CD4-positive, CD25-positive, alpha-beta regulatory T cell (primary cell): ENCODE data around the gene SEMA6D. TPM values are rescaled to one million over a fixed set of nuclear protein-coding genes. Genes with fewer than 3 reads are reported as not detected.
A peak's percentile ranks its signal among the peaks of the same experiment; 100 is the strongest.
"Not testable (repeated sequence)": the region's sequence is repeated elsewhere in the genome, so short reads cannot be mapped to it uniquely, and the experiment has no call there.

Source experiments
- ATAC-seq, 2 donors: fragments of 150-1000 bp; cut with Tn5 transposase; one replicate each; pipeline ENCODE4 v1.10.0; 2021; ENCODE audit warnings: low read depth in 2 of 2, moderate number of reproducible peaks in 2 of 2, moderate library complexity in 1 of 2
- DNase-seq, 3 donors: peaks; one replicate each; pipeline versions ENCODE4 v3.0.0 to v3.0.0-alpha.2; 2012 to 2022; ENCODE audit warnings: mixed read lengths in 1 of 3
- H3K27ac ChIP-seq: one replicate; pipeline ENCODE4 v1.7.0; 2013; ENCODE audit warnings: mild to moderate bottlenecking, low read length; ENCODE audit not compliant: insufficient read depth, poor library complexity, severe bottlenecking
- H3K27me3 ChIP-seq: one replicate; pipeline ENCODE4 v1.7.0; 2013; ENCODE audit warnings: low read length; ENCODE audit not compliant: control insufficient read depth, insufficient read depth
- H3K36me3 ChIP-seq: one replicate; pipeline ENCODE4 v1.7.0; 2013; ENCODE audit warnings: mild to moderate bottlenecking, low read length, moderate library complexity; ENCODE audit not compliant: control insufficient read depth, insufficient read depth
- H3K4me1 ChIP-seq: 2 replicates; pipeline ENCODE4 v1.7.0; 2013; ENCODE audit warnings: mild to moderate bottlenecking, low read length; ENCODE audit not compliant: insufficient read depth, control insufficient read depth, poor library complexity, severe bottlenecking
- H3K4me3 ChIP-seq: one replicate; pipeline ENCODE4 v1.7.0; 2013; ENCODE audit warnings: low read depth, mild to moderate bottlenecking, low read length, moderate library complexity
- H3K9me3 ChIP-seq, 2 experiments: 1 replicate in 1 of 2; 2 replicates in 1 of 2; pipeline ENCODE4 v1.7.0; 2013; ENCODE audit warnings: low read length in 2 of 2, mild to moderate bottlenecking in 1 of 2, moderate library complexity in 1 of 2; ENCODE audit not compliant: control insufficient read depth in 2 of 2
- H3K27ac Mint-ChIP-seq, 3 donors: one replicate each; pipeline ENCODE4 v1.8.0; 2020 to 2022; ENCODE audit warnings: mild to moderate bottlenecking in 3 of 3, mixed read lengths in 3 of 3, moderate library complexity in 2 of 3
- H3K27me3 Mint-ChIP-seq: one replicate; pipeline ENCODE4 v1.8.0; 2022; ENCODE audit warnings: mild to moderate bottlenecking, mixed read lengths
- H3K36me3 Mint-ChIP-seq: one replicate; pipeline ENCODE4 v1.8.0; 2020; ENCODE audit warnings: mixed read lengths
- H3K4me1 Mint-ChIP-seq, 4 donors: one replicate each; pipeline ENCODE4 v1.8.0; 2020 to 2022; ENCODE audit warnings: mixed read lengths in 4 of 4, mild to moderate bottlenecking in 1 of 4
- H3K4me3 Mint-ChIP-seq, 4 donors: one replicate each; pipeline ENCODE4 v1.8.0; 2020 to 2022; ENCODE audit warnings: mild to moderate bottlenecking in 4 of 4, mixed read lengths in 4 of 4, moderate library complexity in 3 of 4
- H3K9me3 Mint-ChIP-seq, 7 donors: one replicate each; pipeline ENCODE4 v1.8.0; 2020 to 2022; ENCODE audit warnings: mixed read lengths in 7 of 7, mild to moderate bottlenecking in 3 of 7, moderate library complexity in 2 of 7
- polyA plus RNA-seq, 4 donors: library from polyadenylated mRNA; unstranded; fragments of 300-500 nt; fragmentation: Illumina TruSeq; gene quantifications; one replicate each; pipeline ENCODE4 v1.2.3, GENCODE V29; 2021
- total RNA-seq: library from RNA; stranded (reverse); gene quantifications from one replicate; pipeline ENCODE4 v1.2.3, GENCODE V29; 2022

Gene SEMA6D
- total and polyA plus RNA-seq, 5 donors from 2014 or later, result not detected

DNA sequence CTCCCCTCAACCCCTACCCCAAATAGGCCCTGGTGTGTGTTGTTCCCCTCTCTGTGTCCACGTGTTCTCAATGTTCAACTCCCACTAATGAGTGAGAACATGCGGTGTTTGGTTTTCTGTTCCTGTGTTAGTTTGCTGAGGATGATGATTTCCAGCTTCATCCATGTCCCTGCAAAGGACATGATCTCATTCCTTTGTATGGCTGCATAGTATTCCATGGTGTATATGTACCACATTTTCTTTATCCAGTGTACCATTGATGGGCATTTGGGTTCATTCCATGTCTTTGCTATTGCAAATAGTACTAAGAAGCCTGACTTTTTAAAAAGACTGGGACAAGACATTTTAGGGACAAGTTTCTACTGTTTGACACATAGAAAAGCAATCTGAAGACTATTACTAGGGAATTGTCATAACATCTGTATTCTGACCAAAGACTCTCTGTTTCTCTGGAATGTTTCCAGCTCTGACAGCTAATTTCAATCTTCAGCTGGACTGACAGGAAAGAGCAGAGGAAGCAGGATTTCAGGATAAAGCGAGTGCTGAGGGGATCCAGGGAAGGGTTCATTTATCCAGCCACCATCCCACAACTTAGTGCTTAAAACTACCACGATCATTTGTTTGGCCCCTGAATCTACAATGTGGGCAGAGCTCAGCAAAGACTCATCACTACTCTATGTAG, 21.0 kb downstream of the SEMA6D start:
- DNase-seq, H3K36me3 ChIP-seq, H3K4me1 ChIP-seq, H3K36me3 Mint-ChIP-seq, H3K9me3 Mint-ChIP-seq, H3K27me3 ChIP-seq, H3K9me3 ChIP-seq, ATAC-seq, H3K4me1 Mint-ChIP-seq, H3K4me3 Mint-ChIP-seq, H3K27ac ChIP-seq, H3K4me3 ChIP-seq, H3K27me3 Mint-ChIP-seq: not testable (repeated sequence)
- peak overlapping the region in 1 of 3 donors; percentile 5 for H3K27ac Mint-ChIP-seq

DNA sequence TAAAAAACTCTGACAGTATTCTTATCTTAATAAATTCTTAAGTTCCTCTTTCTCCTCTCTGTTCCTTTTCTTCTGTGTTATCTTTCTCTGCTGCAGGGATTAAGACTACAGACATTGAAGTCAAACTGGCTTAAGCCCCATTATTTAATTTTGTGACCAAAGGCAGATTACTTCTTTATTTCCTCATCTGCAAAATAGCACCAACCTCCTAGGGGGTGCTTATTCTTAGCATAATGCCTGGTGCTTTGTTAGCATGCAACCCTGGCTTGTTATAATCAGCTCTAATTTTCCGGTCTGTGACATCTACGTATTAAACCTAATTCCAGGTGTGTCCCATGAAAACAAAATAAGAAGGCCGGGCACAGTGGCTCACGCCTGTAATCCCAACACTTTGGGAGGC, 23.8 kb downstream of the SEMA6D start:
- H3K4me3 Mint-ChIP-seq, result no peak overlapping the region
- no peaks in the 10 kb centered on the region for H3K4me1 Mint-ChIP-seq

DNA sequence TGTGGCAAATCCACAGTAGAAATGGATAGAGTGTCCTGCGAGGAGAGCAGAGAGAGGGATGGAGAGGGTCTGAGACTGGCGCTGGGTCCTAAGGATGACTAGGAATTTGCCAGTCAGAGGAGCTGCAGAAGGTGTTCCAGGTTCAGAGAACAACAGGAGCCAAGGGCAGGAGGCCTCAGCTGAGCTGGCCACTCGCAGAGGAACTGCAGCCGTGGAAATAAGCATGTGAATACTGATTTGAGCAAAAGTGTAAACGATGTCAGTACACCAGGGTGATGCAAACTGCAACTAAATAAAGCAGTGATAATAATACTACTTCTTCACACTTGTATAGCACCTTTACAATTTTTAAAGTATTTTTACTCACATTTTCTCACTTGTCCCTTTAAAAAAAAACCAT, 24.6 kb downstream of the SEMA6D start:
- H3K27ac Mint-ChIP-seq, result no peak overlapping the region
- peaks cover 1% of the 10 kb centered on the region for H3K27me3 Mint-ChIP-seq

More for the DNA sequence above, 23.8 kb downstream of the SEMA6D start:
- DNase-seq (no peak), ATAC-seq (no peak)
- H3K27me3 Mint-ChIP-seq, result peaks cover 5% of the 10 kb centered on the region
- Histone ChIP-seq H3K27me3 (no peaks in the 10 kb centered on the region), H3K36me3 (no peaks in the 10 kb centered on the region), H3K27ac (no peak overlapping the region), H3K9me3 (no peaks in the 10 kb centered on the region), H3K4me1 (no peaks in the 10 kb centered on the region), H3K4me3 (no peak overlapping the region)
- no peaks in the 10 kb centered on the region for H3K36me3 Mint-ChIP-seq
- peaks cover 0 to 4% (median 0%) of the 10 kb centered on the region in 7 donors for H3K9me3 Mint-ChIP-seq
- no peak overlapping the region for H3K27ac Mint-ChIP-seq

DNA sequence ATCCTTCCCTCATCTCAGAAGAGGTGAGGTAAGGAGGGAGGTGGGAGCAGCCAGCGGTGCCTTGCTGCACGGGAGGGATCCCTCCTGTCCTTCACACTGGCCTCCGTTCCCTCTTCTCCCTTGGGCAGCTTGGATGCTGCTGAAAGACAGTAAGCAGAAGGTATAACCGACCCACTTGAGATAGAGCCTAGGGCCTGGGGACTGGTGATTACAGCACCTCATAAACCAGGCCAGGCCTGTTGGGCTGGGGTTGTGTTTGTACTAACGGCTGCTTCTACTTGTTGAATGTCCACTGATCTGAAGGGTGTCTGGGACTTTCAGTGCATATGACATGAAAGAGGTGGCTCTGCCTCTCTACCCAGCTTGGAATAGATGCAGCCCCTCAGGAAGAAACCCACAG, 25.0 kb downstream of the SEMA6D start:
- H3K4me1 Mint-ChIP-seq, result no peaks in the 10 kb centered on the region
- ATAC-seq (no peak), DNase-seq (no peak)
- H3K4me1 ChIP-seq, result no peaks in the 10 kb centered on the region
- H3K9me3 Mint-ChIP-seq, result peaks cover 0 to 4% (median 0%) of the 10 kb centered on the region in 7 donors
- no peaks in the 10 kb centered on the region for H3K9me3 ChIP-seq
- H3K27ac Mint-ChIP-seq, result no peak overlapping the region
- H3K36me3 ChIP-seq, result no peaks in the 10 kb centered on the region
- H3K4me3 ChIP-seq, result no peak overlapping the region
- no peak overlapping the region for H3K4me3 Mint-ChIP-seq
- no peak overlapping the region for H3K27ac ChIP-seq
- H3K27me3 ChIP-seq, result no peaks in the 10 kb centered on the region
- no peaks in the 10 kb centered on the region for H3K27me3 Mint-ChIP-seq
- H3K36me3 Mint-ChIP-seq, result no peaks in the 10 kb centered on the region

More for the DNA sequence above, 24.6 kb downstream of the SEMA6D start:
- Histone ChIP-seq H3K27ac (no peak overlapping the region), H3K4me3 (no peak overlapping the region), H3K4me1 (no peaks in the 10 kb centered on the region), H3K9me3 (no peaks in the 10 kb centered on the region), H3K36me3 (no peaks in the 10 kb centered on the region), H3K27me3 (no peaks in the 10 kb centered on the region)
- Mint-ChIP-seq H3K4me3 (no peak overlapping the region), H3K36me3 (no peaks in the 10 kb centered on the region), H3K9me3 (peaks cover 0 to 4% (median 0%) of the 10 kb centered on the region in 7 donors), H3K4me1 (no peaks in the 10 kb centered on the region)
- ATAC-seq (no peak), DNase-seq (no peak)

DNA sequence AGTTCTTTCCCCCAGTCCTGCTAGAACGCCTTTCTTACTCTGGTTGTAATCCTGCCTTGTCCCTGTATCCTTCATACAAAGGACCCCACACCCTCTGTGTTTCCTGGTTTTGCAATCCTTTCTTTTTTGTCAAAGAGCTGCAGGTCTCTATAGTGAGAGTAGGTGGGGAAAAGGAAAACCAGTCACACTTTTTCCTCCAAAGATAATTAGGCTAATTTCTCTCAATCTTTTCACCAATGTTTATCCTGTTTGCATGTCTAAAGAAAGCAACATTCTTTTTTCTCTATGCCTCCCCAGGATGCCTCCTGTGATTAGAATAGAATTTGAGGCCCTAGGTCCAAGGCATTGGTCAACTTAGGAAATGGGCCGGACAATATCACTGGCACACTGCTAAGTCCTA, 25.4 kb downstream of the SEMA6D start:
- Histone ChIP-seq H3K36me3 (no peaks in the 10 kb centered on the region), H3K27me3 (no peaks in the 10 kb centered on the region), H3K27ac (no peak overlapping the region), H3K4me3 (no peak overlapping the region), H3K4me1 (no peaks in the 10 kb centered on the region), H3K9me3 (no peaks in the 10 kb centered on the region)
- Mint-ChIP-seq H3K4me3 (no peak overlapping the region), H3K27me3 (no peaks in the 10 kb centered on the region), H3K36me3 (no peaks in the 10 kb centered on the region), H3K27ac (no peak overlapping the region), H3K4me1 (no peaks in the 10 kb centered on the region), H3K9me3 (peaks cover 0 to 4% (median 0%) of the 10 kb centered on the region in 7 donors)
- ATAC-seq, result no peak
- DNase-seq, result no peak

DNA sequence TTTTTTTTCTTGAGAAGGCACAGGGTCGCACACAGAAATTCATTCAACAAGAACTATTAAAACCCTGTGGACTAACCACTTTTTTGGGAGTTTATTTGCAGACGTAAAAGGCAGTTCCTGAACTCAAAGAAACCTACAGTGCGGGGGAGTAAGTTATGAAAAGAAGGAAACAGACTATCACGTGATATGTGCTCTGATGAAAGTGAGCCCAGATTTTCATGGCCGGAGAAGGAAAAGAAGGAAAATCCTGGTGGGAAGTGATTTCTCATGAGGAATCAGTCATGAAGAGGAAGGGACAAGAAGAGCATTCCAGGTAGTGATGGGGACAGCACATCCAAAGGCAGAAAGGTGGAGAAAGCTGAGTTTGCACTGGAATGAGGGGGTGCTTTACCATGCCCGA, 26.1 kb downstream of the SEMA6D start:
- Histone ChIP-seq H3K27me3 (no peaks in the 10 kb centered on the region), H3K4me1 (no peaks in the 10 kb centered on the region), H3K9me3 (no peaks in the 10 kb centered on the region), H3K36me3 (no peaks in the 10 kb centered on the region), H3K4me3 (no peak overlapping the region), H3K27ac (no peak overlapping the region)
- ATAC-seq (no peak), DNase-seq (no peak)
- Mint-ChIP-seq H3K4me1 (no peaks in the 10 kb centered on the region), H3K27me3 (no peaks in the 10 kb centered on the region), H3K9me3 (peaks cover 0 to 2% (median 0%) of the 10 kb centered on the region in 7 donors), H3K36me3 (no peaks in the 10 kb centered on the region), H3K4me3 (no peak overlapping the region), H3K27ac (no peak overlapping the region)

DNA sequence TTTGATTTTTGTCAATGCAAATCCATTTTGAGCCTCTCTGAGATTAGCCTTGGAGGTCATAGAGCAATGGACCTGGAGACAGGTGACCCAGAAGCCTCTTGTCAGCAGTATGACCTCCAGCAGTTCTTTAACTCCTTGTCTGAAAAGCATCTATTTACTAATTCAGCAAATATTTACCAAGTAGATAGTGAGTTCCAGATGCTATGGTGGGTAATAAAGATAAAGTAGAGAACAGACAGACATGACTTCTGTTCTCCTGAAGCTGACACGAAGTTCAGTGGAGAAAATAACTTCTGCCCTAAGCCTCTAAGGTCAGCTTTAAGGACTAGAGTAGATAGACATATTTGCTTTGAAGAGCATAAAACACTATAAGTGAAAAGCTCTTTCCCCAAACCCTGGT, 26.6 kb downstream of the SEMA6D start:
- no peak overlapping the region for H3K27ac Mint-ChIP-seq
- no peaks in the 10 kb centered on the region for H3K27me3 Mint-ChIP-seq
- no peaks in the 10 kb centered on the region for H3K4me1 Mint-ChIP-seq
- peaks cover 0 to 2% (median 0%) of the 10 kb centered on the region in 7 donors for H3K9me3 Mint-ChIP-seq
- ATAC-seq, result no peak
- no peak for DNase-seq
- no peaks in the 10 kb centered on the region for H3K4me1 ChIP-seq
- no peaks in the 10 kb centered on the region for H3K27me3 ChIP-seq
- no peak overlapping the region for H3K27ac ChIP-seq
- H3K4me3 ChIP-seq, result no peak overlapping the region
- no peaks in the 10 kb centered on the region for H3K36me3 ChIP-seq
- H3K4me3 Mint-ChIP-seq, result no peak overlapping the region
- H3K36me3 Mint-ChIP-seq, result no peaks in the 10 kb centered on the region
- H3K9me3 ChIP-seq, result no peaks in the 10 kb centered on the region

DNA sequence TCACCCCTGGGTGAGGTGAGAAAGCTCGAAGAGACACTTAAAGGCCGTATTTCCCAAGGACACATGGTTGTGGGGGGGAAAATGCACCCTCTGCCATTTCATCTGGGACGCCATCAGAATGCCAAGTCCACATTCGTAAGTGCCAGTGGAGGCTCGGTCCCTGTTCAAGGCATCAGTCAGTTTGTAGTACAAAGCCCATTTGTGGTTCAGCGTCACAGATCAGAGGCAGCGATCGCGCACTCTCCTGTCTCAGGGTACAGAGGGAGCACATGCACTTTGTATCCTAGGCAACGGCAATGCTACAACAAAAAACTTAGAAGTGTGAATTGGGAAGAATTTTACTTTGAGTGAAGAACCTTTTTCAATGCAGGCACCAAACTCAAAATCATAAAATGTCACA, 27.2 kb downstream of the SEMA6D start:
- Mint-ChIP-seq H3K36me3 (no peaks in the 10 kb centered on the region), H3K4me1 (no peaks in the 10 kb centered on the region), H3K9me3 (peaks cover 0 to 2% (median 0%) of the 10 kb centered on the region in 7 donors), H3K27ac (no peak overlapping the region), H3K27me3 (no peaks in the 10 kb centered on the region), H3K4me3 (no peak overlapping the region)
- no peak for ATAC-seq
- H3K36me3 ChIP-seq, result no peaks in the 10 kb centered on the region
- no peak overlapping the region for H3K27ac ChIP-seq
- no peaks in the 10 kb centered on the region for H3K4me1 ChIP-seq
- H3K9me3 ChIP-seq, result no peaks in the 10 kb centered on the region
- no peak for DNase-seq
- no peaks in the 10 kb centered on the region for H3K27me3 ChIP-seq
- H3K4me3 ChIP-seq, result no peak overlapping the region
